GF-D8 (cell line): ENCODE results near the gene ZAR1.
"Not testable (repeated sequence)": the region's sequence is repeated elsewhere in the genome, so short reads cannot be mapped to it uniquely, and the experiment has no call there.

Experiments used
- DNase-seq: peaks from one replicate; lab custom pipeline; 2025; lab: John Stamatoyannopoulos, UW

ZAR1 gene

GRCh38 chr4:48490012-48490679, at the start of gene ZAR1:
ZAR1 (plus strand) TSS chr4:48490252; CDS start chr4:48490292, 40 bp downstream.
- no peak for DNase-seq

GRCh38 chr4:48440914-48441313, 49.1 kb upstream of the ZAR1 start:
- DNase-seq, result not testable (repeated sequence)

- no peak for DNase-seq
These were observed 44.3 kb upstream of the ZAR1 start for GRCh38 chr4:48445704-48446103.

- DNase-seq, result no peak
These were observed 43.4 kb upstream of the ZAR1 start for GRCh38 chr4:48446642-48447041.

- no peak for DNase-seq
These were observed 40.9 kb upstream of the ZAR1 start for GRCh38 chr4:48449151-48449550.

- no peak for DNase-seq
These were observed 39.3 kb upstream of the ZAR1 start for GRCh38 chr4:48450740-48451139.

- DNase-seq, result not testable (repeated sequence)
These were observed 38.4 kb upstream of the ZAR1 start for GRCh38 chr4:48451656-48452055.

GRCh38 chr4:48454591-48454990, 35.5 kb upstream of the ZAR1 start:
- no peak for DNase-seq

GRCh38 chr4:48461000-48461399, 29.1 kb upstream of the ZAR1 start:
- DNase-seq, result no peak

- DNase-seq, result no peak
These were observed 27.7 kb upstream of the ZAR1 start for GRCh38 chr4:48462363-48462762.

GRCh38 chr4:48467442-48467841, 22.6 kb upstream of the ZAR1 start:
- no peak for DNase-seq

- no peak for DNase-seq
These were observed 22.2 kb upstream of the ZAR1 start for GRCh38 chr4:48467891-48468290.

GRCh38 chr4:48470137-48470536, 19.9 kb upstream of the ZAR1 start:
- DNase-seq, result no peak

- no peak for DNase-seq
These were observed 19.5 kb upstream of the ZAR1 start for GRCh38 chr4:48470570-48470969.

- no peak for DNase-seq
These were observed 17.3 kb upstream of the ZAR1 start for GRCh38 chr4:48472794-48473193.

GRCh38 chr4:48475770-48476169, 14.3 kb upstream of the ZAR1 start:
- no peak for DNase-seq

GRCh38 chr4:48478273-48478672, 11.8 kb upstream of the ZAR1 start:
- no peak for DNase-seq

GRCh38 chr4:48481581-48481980, 8.5 kb upstream of the ZAR1 start:
- DNase-seq, result no peak

GRCh38 chr4:48483006-48483776, 6.9 kb upstream of the ZAR1 start, which contains the start of gene SLC10A4:
SLC10A4 (plus strand) TSS chr4:48483343; CDS start chr4:48483562, 219 bp downstream.
- DNase-seq, result no peak

GRCh38 chr4:48483777-48484493, 6.1 kb upstream of the ZAR1 start:
- no peak for DNase-seq

- DNase-seq, result no peak
These were observed 5.4 kb upstream of the ZAR1 start for GRCh38 chr4:48484494-48485168.

GRCh38 chr4:48489683-48490011, 405 bp upstream of the ZAR1 start:
- no peak for DNase-seq
